NCI-H2196 treated with DMSO at 0.1 percent for 48 hours (cell line): ENCODE data around the gene GOLGA8K.
"Not testable (repeated sequence)": the region's sequence is repeated elsewhere in the genome, so short reads cannot be mapped to it uniquely, and the experiment has no call there.

ENCODE experiments used
- DNase-seq: peaks from one replicate; lab custom pipeline; 2025; ENCODE audit not compliant: unreplicated experiment; lab: John Stamatoyannopoulos, UW

GOLGA8K gene

GRCh38 chr15:32403192-32403591 lies at the start of gene GOLGA8K:
TSS of gene GOLGA8K (minus strand) at chr15:32403292. CDS start at chr15:32403194, 98 bp downstream.
- not testable (repeated sequence) for DNase-seq

GRCh38 chr15:32440445-32440977 lies 37.4 kb upstream of the GOLGA8K start:
- DNase-seq: not testable (repeated sequence)

GRCh38 chr15:32434102-32434963 lies 31.2 kb upstream of the GOLGA8K start:
- not testable (repeated sequence) for DNase-seq

- not testable (repeated sequence) for DNase-seq
Observed at GRCh38 chr15:32427635-32428034, 24.5 kb upstream of the GOLGA8K start.

- not testable (repeated sequence) for DNase-seq
Observed at GRCh38 chr15:32426511-32426910, 23.4 kb upstream of the GOLGA8K start.

GRCh38 chr15:32407903-32408302 lies 4.8 kb upstream of the GOLGA8K start:
- DNase-seq: not testable (repeated sequence)

GRCh38 chr15:32396522-32396921 lies 6.6 kb downstream of the GOLGA8K start:
- DNase-seq: not testable (repeated sequence)

GRCh38 chr15:32394745-32395144 lies 8.3 kb downstream of the GOLGA8K start:
- not testable (repeated sequence) for DNase-seq

- DNase-seq: not testable (repeated sequence)
Observed at GRCh38 chr15:32388050-32388648, 14.9 kb downstream of the GOLGA8K start.

- DNase-seq: not testable (repeated sequence)
Observed at GRCh38 chr15:32385823-32386495, 17.1 kb downstream of the GOLGA8K start.

GRCh38 chr15:32374185-32374584 lies 28.9 kb downstream of the GOLGA8K start:
- DNase-seq: not testable (repeated sequence)

- not testable (repeated sequence) for DNase-seq
Observed at GRCh38 chr15:32373707-32374106, 29.4 kb downstream of the GOLGA8K start.

GRCh38 chr15:32372075-32372474 lies 31.0 kb downstream of the GOLGA8K start:
- DNase-seq: not testable (repeated sequence)

- not testable (repeated sequence) for DNase-seq
Observed at GRCh38 chr15:32370526-32370925, 32.6 kb downstream of the GOLGA8K start.

GRCh38 chr15:32370064-32370463 lies 33.0 kb downstream of the GOLGA8K start:
- not testable (repeated sequence) for DNase-seq

- not testable (repeated sequence) for DNase-seq
Observed at GRCh38 chr15:32366492-32366891, 36.6 kb downstream of the GOLGA8K start.

- not testable (repeated sequence) for DNase-seq
Observed at GRCh38 chr15:32365955-32366354, 37.1 kb downstream of the GOLGA8K start.

- not testable (repeated sequence) for DNase-seq
Observed at GRCh38 chr15:32364944-32365343, 38.1 kb downstream of the GOLGA8K start.

- DNase-seq: not testable (repeated sequence)
Observed at GRCh38 chr15:32363449-32363848, 39.6 kb downstream of the GOLGA8K start.

GRCh38 chr15:32361662-32362061 lies 41.4 kb downstream of the GOLGA8K start:
- not testable (repeated sequence) for DNase-seq

GRCh38 chr15:32358462-32358861 lies 44.6 kb downstream of the GOLGA8K start:
- DNase-seq: not testable (repeated sequence)
